ENCODE measurements around the gene SYTL2. TPM values are rescaled to one million over a fixed set of nuclear protein-coding genes. Genes with fewer than 3 reads are reported as not detected.

Gene SYTL2
- polyA plus RNA-seq, 4 donors = 64.1 to 85.4 (median 73.8) TPM

- DNase-seq (ENCODE audit: low read depth in 4 of 4, low spot score in 3 of 4) = no peak
Measured at GRCh38 chr11:85742348-85742747, 68.6 kb downstream of the SYTL2 start.

- no peak for DNase-seq (ENCODE audit: low read depth in 4 of 4, low spot score in 3 of 4)
Measured at GRCh38 chr11:85740481-85741400, 70.2 kb downstream of the SYTL2 start.

- no peak for DNase-seq (ENCODE audit: low read depth in 4 of 4, low spot score in 3 of 4)
Measured at GRCh38 chr11:85737738-85738137, 73.2 kb downstream of the SYTL2 start.

DNA sequence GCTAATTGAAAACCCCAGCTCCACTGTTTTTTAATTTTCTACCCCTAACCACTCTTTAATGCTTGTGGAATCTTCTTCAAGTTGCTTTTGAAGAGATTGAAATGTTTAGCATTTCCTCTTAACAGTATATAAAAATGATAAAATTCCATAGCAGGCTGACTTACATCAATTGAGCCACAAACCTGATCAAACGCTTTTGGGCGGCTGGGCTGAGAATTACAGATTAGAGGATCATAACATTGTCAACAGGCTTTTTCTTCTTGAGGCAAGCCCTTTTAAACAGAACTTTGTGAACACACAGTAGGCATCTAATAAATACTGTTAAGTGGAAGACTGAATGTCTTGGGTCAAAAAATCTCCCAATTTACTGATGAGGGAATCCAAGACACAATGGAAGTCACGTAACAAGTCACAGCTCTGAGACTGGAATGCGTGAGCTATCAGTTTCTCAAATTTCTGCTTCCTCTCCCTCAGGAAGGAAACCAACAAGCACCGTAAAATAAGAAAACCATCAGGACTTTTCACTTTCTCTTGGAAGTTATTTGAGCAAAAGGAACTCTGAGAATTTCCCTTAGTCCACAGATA is 75.0 kb downstream of the SYTL2 start:
- no peak for DNase-seq (ENCODE audit: low read depth in 4 of 4, low spot score in 3 of 4)

GRCh38 chr11:85732965-85733364 is 78.0 kb downstream of the SYTL2 start:
- no peak for DNase-seq (ENCODE audit: low read depth in 4 of 4, low spot score in 3 of 4)

DNA sequence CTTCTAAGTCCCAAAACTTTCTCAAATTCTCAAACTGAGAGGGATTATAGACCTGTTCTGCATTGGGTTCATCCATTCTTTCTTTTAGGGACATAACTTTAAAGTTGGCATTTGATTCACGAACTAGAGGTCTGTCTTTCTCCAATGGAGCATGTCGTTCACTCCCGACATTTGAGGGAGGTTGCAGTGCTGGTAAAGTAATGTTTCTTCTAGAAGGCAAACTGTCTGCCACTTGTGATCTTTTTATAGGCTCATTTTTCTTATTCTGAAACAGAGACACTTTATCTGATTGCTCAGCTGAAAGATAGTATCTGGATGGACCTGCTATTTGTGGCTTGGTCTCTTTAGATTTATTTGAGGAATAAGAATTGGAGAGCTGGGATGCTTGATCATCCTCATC is 84.6 kb downstream of the SYTL2 start:
- DNase-seq (ENCODE audit: low read depth in 4 of 4, low spot score in 3 of 4) = no peak

- no peak for DNase-seq (ENCODE audit: low read depth in 4 of 4, low spot score in 3 of 4)
Measured at GRCh38 chr11:85725510-85726258, 85.3 kb downstream of the SYTL2 start.

- DNase-seq (ENCODE audit: low read depth in 4 of 4, low spot score in 3 of 4) = no peak
Measured at GRCh38 chr11:85724748-85725465, 86.0 kb downstream of the SYTL2 start.

- no peak for DNase-seq (ENCODE audit: low read depth in 4 of 4, low spot score in 3 of 4)
Measured at GRCh38 chr11:85723088-85723487, 87.9 kb downstream of the SYTL2 start.

GRCh38 chr11:85721191-85721590 is 89.8 kb downstream of the SYTL2 start:
- DNase-seq (ENCODE audit: low read depth in 4 of 4, low spot score in 3 of 4) = no peak

- no peak for DNase-seq (ENCODE audit: low read depth in 4 of 4, low spot score in 3 of 4)
Measured at GRCh38 chr11:85718991-85719807, 91.7 kb downstream of the SYTL2 start.

GRCh38 chr11:85718126-85718943 is 92.6 kb downstream of the SYTL2 start:
- DNase-seq (ENCODE audit: low read depth in 4 of 4, low spot score in 3 of 4) = no peak

GRCh38 chr11:85717429-85717828 is 93.5 kb downstream of the SYTL2 start:
- no peak for DNase-seq (ENCODE audit: low read depth in 4 of 4, low spot score in 3 of 4)

- no peak for DNase-seq (ENCODE audit: low read depth in 4 of 4, low spot score in 3 of 4)
Measured at GRCh38 chr11:85712953-85713352, 98.0 kb downstream of the SYTL2 start.

DNA sequence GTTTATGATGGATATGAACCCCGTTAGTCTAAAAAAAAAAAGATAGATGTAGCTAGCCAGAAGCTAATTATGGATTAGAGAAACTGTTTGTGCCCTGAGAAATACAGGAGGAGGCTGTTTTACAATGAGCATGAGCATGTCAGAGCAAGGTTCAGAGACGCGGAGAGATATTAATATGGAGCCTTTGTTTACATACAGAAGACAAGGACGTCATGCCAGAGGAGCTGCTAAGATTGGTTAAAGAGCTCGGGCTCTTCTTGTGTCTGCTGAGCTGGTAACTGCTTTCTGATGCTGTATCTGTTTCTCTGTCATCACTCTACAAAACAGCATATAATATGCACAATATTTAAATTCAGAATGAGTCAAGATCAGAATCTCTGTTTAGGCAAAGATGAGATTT is 100.0 kb downstream of the SYTL2 start:
- DNase-seq (ENCODE audit: low read depth in 4 of 4, low spot score in 3 of 4) = no peak

GRCh38 chr11:85709941-85710702 is 100.8 kb downstream of the SYTL2 start:
- DNase-seq (ENCODE audit: low read depth in 4 of 4, low spot score in 3 of 4) = no peak

DNA sequence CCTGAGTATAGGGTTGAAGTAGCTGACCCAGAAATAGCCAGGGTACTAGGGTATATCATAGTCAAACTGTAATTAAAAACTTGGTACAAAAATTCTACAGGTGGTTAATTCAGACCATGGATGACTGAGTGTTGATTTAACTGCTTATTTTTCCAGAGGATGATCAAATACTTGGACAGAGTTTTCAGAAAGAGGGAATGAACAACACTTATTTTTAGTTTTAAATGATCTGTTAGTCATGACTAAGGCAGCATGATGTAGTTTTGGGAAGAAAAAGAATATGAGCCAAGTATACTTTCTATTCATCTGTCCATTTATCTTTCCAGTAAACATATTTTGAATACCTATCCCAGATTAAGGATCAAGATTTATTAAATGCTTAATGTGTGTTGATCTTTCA is 105.1 kb downstream of the SYTL2 start:
- DNase-seq (ENCODE audit: low read depth in 4 of 4, low spot score in 3 of 4) = no peak

- no peak for DNase-seq (ENCODE audit: low read depth in 4 of 4, low spot score in 3 of 4)
Measured at GRCh38 chr11:85704967-85705366, 106.0 kb downstream of the SYTL2 start.

Measured in right renal pelvis (tissue), 4 donors.